OCI-LY3 (cell line): ENCODE measurements around the gene NRXN2.

Experiments
- H2AFZ ChIP-seq: fragments of 200-600, 300-600 bp; shearing (Covaris generic); 2 replicates; pipeline ENCODE4 v1.6.0; 2014; ENCODE audit warnings: antibody characterized with exemption, low read depth, low read length
- H3K27ac ChIP-seq: fragments of 200-600, 300-600 bp; sonication (generic); 2 replicates; pipeline ENCODE4 v1.5.1; 2014; ENCODE audit warnings: mild to moderate bottlenecking, low read length, moderate library complexity, mixed read lengths
- H3K27me3 ChIP-seq: fragments of 200-600, 300-600 bp; sonication (generic); 2 replicates; pipeline ENCODE4 v1.6.1; 2014; ENCODE audit warnings: low read depth, low read length, mixed read lengths
- H3K36me3 ChIP-seq: fragments of 200-600, 300-600 bp; sonication (generic); replicated peaks from 2 replicates; pipeline ENCODE3; 2014; ENCODE audit warnings: low read depth, low read length, mixed read lengths
- H3K4me1 ChIP-seq: fragments of 300-600, 200-600 bp; sonication (generic); 2 replicates; pipeline ENCODE4 v1.6.1; 2014; ENCODE audit warnings: low read length, mixed read lengths
- H3K4me2 ChIP-seq: fragments of 200-600, 300-600 bp; sonication (generic); 2 replicates; pipeline ENCODE4 v1.6.1; 2014; ENCODE audit warnings: low read length, mixed read lengths
- H3K4me3 ChIP-seq: fragments of 300-600, 200-600 bp; sonication (generic); 2 replicates; pipeline ENCODE4 v1.5.1; 2014; ENCODE audit warnings: antibody characterized with exemption, mild to moderate bottlenecking, low read length, moderate library complexity
- H3K79me2 ChIP-seq: fragments of 300-600, 200-600 bp; shearing (Covaris generic); 2 replicates; pipeline ENCODE4 v1.6.1; 2014; ENCODE audit warnings: mild to moderate bottlenecking, low read length, mixed read lengths
- H3K9ac ChIP-seq: fragments of 300-600, 200-600 bp; shearing (Covaris generic); 2 replicates; pipeline ENCODE4 v1.6.0; 2014; ENCODE audit warnings: mild to moderate bottlenecking, low read length, moderate library complexity
- H3K9me3 ChIP-seq: fragments of 200-600, 300-600 bp; shearing (Covaris generic); 2 replicates; pipeline ENCODE4 v1.6.1; 2014; ENCODE audit warnings: low read length, mixed read lengths; ENCODE audit not compliant: insufficient read depth
- H4K20me1 ChIP-seq: fragments of 200-600, 300-600 bp; sonication (generic); 2 replicates; pipeline ENCODE4 v1.6.1; 2016; ENCODE audit warnings: low read length, mixed read lengths; ENCODE audit not compliant: insufficient read depth
- CTCF ChIP-seq: fragments of 200-600, 300-600 bp; sonication (generic); IDR thresholded peaks from 2 replicates; pipeline ENCODE4 v1.5.1; 2014; ENCODE audit warnings: antibody characterized with exemption, low read length, low read depth
- EZH2phosphoT487 ChIP-seq: fragments of 200-600 bp; shearing (Covaris generic); IDR thresholded peaks from 2 replicates; pipeline ENCODE4 v1.6.1; 2018; ENCODE audit warnings: antibody characterized with exemption, mixed run types, low read depth

The NRXN2 gene

GRCh38 chr11:64754124-64754918 is 31.3 kb upstream of the NRXN2 start:
- Histone ChIP-seq H3K4me3 (no peak overlapping the region), H3K27ac (no peak overlapping the region), H3K9ac (no peak overlapping the region), H3K4me1 (peaks cover 13% of the 10 kb centered on the region), H3K79me2 (no peaks in the 10 kb centered on the region), H3K27me3 (no peaks in the 10 kb centered on the region), H2AFZ (no peak overlapping the region), H3K4me2 (no peak overlapping the region), H3K9me3 (no peaks in the 10 kb centered on the region), H4K20me1 (no peaks in the 10 kb centered on the region), H3K36me3 (peaks cover 3% of the 10 kb centered on the region)
- no peak for TF ChIP-seq CTCF

GRCh38 chr11:64753380-64754123 is 30.6 kb upstream of the NRXN2 start:
- no peaks in the 10 kb centered on the region for H3K27me3 ChIP-seq
- H3K27ac ChIP-seq: no peak overlapping the region
- H4K20me1 ChIP-seq: no peaks in the 10 kb centered on the region
- TF ChIP-seq EZH2phosphoT487 (no peak), CTCF (no peak)
- H3K4me2 ChIP-seq: no peak overlapping the region
- H3K9ac ChIP-seq: no peak overlapping the region
- no peaks in the 10 kb centered on the region for H3K79me2 ChIP-seq
- H3K9me3 ChIP-seq: no peaks in the 10 kb centered on the region
- H2AFZ ChIP-seq: no peak overlapping the region
- H3K4me1 ChIP-seq: peaks cover 18% of the 10 kb centered on the region
- H3K4me3 ChIP-seq: no peak overlapping the region
- peaks cover 3% of the 10 kb centered on the region for H3K36me3 ChIP-seq

- TF ChIP-seq EZH2phosphoT487 (no peak), CTCF (no peak)
- peaks cover 21% of the 10 kb centered on the region for H3K4me1 ChIP-seq
- no peaks in the 10 kb centered on the region for H3K27me3 ChIP-seq
- no peak overlapping the region for H3K4me2 ChIP-seq
- no peaks in the 10 kb centered on the region for H4K20me1 ChIP-seq
- H3K79me2 ChIP-seq: no peaks in the 10 kb centered on the region
- H3K36me3 ChIP-seq: peaks cover 3% of the 10 kb centered on the region
- H2AFZ ChIP-seq: no peak overlapping the region
- no peak overlapping the region for H3K27ac ChIP-seq
- H3K9me3 ChIP-seq: no peaks in the 10 kb centered on the region
- H3K4me3 ChIP-seq: no peak overlapping the region
- no peak overlapping the region for H3K9ac ChIP-seq
Measured at GRCh38 chr11:64753019-64753379, 30.0 kb upstream of the NRXN2 start.

GRCh38 chr11:64752175-64752970 is 29.4 kb upstream of the NRXN2 start:
- no peak overlapping the region for H3K9ac ChIP-seq
- no peaks in the 10 kb centered on the region for H3K9me3 ChIP-seq
- H4K20me1 ChIP-seq: no peaks in the 10 kb centered on the region
- peaks cover 3% of the 10 kb centered on the region for H3K36me3 ChIP-seq
- no peak overlapping the region for H3K4me3 ChIP-seq
- peaks cover 21% of the 10 kb centered on the region for H3K4me1 ChIP-seq
- no peaks in the 10 kb centered on the region for H3K79me2 ChIP-seq
- H3K27ac ChIP-seq: no peak overlapping the region
- no peak overlapping the region for H2AFZ ChIP-seq
- TF ChIP-seq EZH2phosphoT487 (no peak), CTCF (no peak)
- no peak overlapping the region for H3K4me2 ChIP-seq
- H3K27me3 ChIP-seq: no peaks in the 10 kb centered on the region
